ENCODE data around the gene AKAP12.

AKAP12 gene

GRCh38 chr6:151317103-151317994 is 77.6 kb downstream of the AKAP12 start:
- peaks cover 16% of the 10 kb centered on the region for H3K4me1 ChIP-seq (ENCODE audit: control insufficient read depth, insufficient read depth, low read length)
- no peak overlapping the region for H3K4me3 ChIP-seq (ENCODE audit: low read length)
- H3K9ac ChIP-seq (ENCODE audit: low read length), result no peak overlapping the region
- H3K27me3 ChIP-seq (replicated peaks; ENCODE audit: control insufficient read depth, insufficient read depth, low read length), result no peaks in the 10 kb centered on the region
- H3K9me3 ChIP-seq (ENCODE audit: control insufficient read depth, low read length), result no peaks in the 10 kb centered on the region
- DNase-seq (ENCODE audit: low read depth), result peak; percentile 82
- no peaks in the 10 kb centered on the region for H3K36me3 ChIP-seq (ENCODE audit: control insufficient read depth, insufficient read depth, low read length, severe bottlenecking)

GRCh38 chr6:151317995-151318365 is 78.2 kb downstream of the AKAP12 start:
- Histone ChIP-seq H3K9ac (ENCODE audit: low read length) (no peak overlapping the region), H3K27me3 (replicated peaks; ENCODE audit: control insufficient read depth, insufficient read depth, low read length) (no peaks in the 10 kb centered on the region), H3K36me3 (ENCODE audit: control insufficient read depth, insufficient read depth, low read length, severe bottlenecking) (no peaks in the 10 kb centered on the region), H3K9me3 (ENCODE audit: control insufficient read depth, low read length) (no peaks in the 10 kb centered on the region), H3K4me1 (ENCODE audit: control insufficient read depth, insufficient read depth, low read length) (peaks cover 15% of the 10 kb centered on the region), H3K4me3 (ENCODE audit: low read length) (no peak overlapping the region)
- no peak for DNase-seq (ENCODE audit: low read depth)

GRCh38 chr6:151320140-151320539 is 80.4 kb downstream of the AKAP12 start:
- H3K4me3 ChIP-seq (ENCODE audit: low read length), result no peak overlapping the region
- no peak overlapping the region for H3K9ac ChIP-seq (ENCODE audit: low read length)
- H3K27me3 ChIP-seq (replicated peaks; ENCODE audit: control insufficient read depth, insufficient read depth, low read length), result no peaks in the 10 kb centered on the region
- no peaks in the 10 kb centered on the region for H3K9me3 ChIP-seq (ENCODE audit: control insufficient read depth, low read length)
- peaks cover 24% of the 10 kb centered on the region for H3K4me1 ChIP-seq (ENCODE audit: control insufficient read depth, insufficient read depth, low read length)
- DNase-seq (ENCODE audit: low read depth), result no peak
- no peaks in the 10 kb centered on the region for H3K36me3 ChIP-seq (ENCODE audit: control insufficient read depth, insufficient read depth, low read length, severe bottlenecking)

GRCh38 chr6:151321438-151321837 is 81.7 kb downstream of the AKAP12 start:
- Histone ChIP-seq H3K4me3 (ENCODE audit: low read length) (no peak overlapping the region), H3K27me3 (replicated peaks; ENCODE audit: control insufficient read depth, insufficient read depth, low read length) (no peaks in the 10 kb centered on the region), H3K36me3 (ENCODE audit: control insufficient read depth, insufficient read depth, low read length, severe bottlenecking) (no peaks in the 10 kb centered on the region), H3K4me1 (ENCODE audit: control insufficient read depth, insufficient read depth, low read length) (peaks cover 33% of the 10 kb centered on the region), H3K9ac (ENCODE audit: low read length) (no peak overlapping the region), H3K9me3 (ENCODE audit: control insufficient read depth, low read length) (no peaks in the 10 kb centered on the region)
- no peak for DNase-seq (ENCODE audit: low read depth)

- H3K4me3 ChIP-seq (ENCODE audit: low read length), result no peak overlapping the region
- no peaks in the 10 kb centered on the region for H3K36me3 ChIP-seq (ENCODE audit: control insufficient read depth, insufficient read depth, low read length, severe bottlenecking)
- peaks cover 28% of the 10 kb centered on the region for H3K4me1 ChIP-seq (ENCODE audit: control insufficient read depth, insufficient read depth, low read length)
- no peak overlapping the region for H3K9ac ChIP-seq (ENCODE audit: low read length)
- no peak for DNase-seq (ENCODE audit: low read depth)
- no peaks in the 10 kb centered on the region for H3K9me3 ChIP-seq (ENCODE audit: control insufficient read depth, low read length)
- no peaks in the 10 kb centered on the region for H3K27me3 ChIP-seq (replicated peaks; ENCODE audit: control insufficient read depth, insufficient read depth, low read length)
Observed at GRCh38 chr6:151322570-151322969, 82.8 kb downstream of the AKAP12 start.

GRCh38 chr6:151323791-151324487 is 84.2 kb downstream of the AKAP12 start:
- Histone ChIP-seq H3K9ac (ENCODE audit: low read length) (peak overlapping the region; percentile 80), H3K4me1 (ENCODE audit: control insufficient read depth, insufficient read depth, low read length) (peaks cover 24% of the 10 kb centered on the region), H3K36me3 (ENCODE audit: control insufficient read depth, insufficient read depth, low read length, severe bottlenecking) (no peaks in the 10 kb centered on the region), H3K9me3 (ENCODE audit: control insufficient read depth, low read length) (no peaks in the 10 kb centered on the region), H3K27me3 (replicated peaks; ENCODE audit: control insufficient read depth, insufficient read depth, low read length) (no peaks in the 10 kb centered on the region), H3K4me3 (ENCODE audit: low read length) (no peak overlapping the region)
- peak; percentile 91 for DNase-seq (ENCODE audit: low read depth)

- Histone ChIP-seq H3K36me3 (ENCODE audit: control insufficient read depth, insufficient read depth, low read length, severe bottlenecking) (no peaks in the 10 kb centered on the region), H3K27me3 (replicated peaks; ENCODE audit: control insufficient read depth, insufficient read depth, low read length) (no peaks in the 10 kb centered on the region), H3K9ac (ENCODE audit: low read length) (peak overlapping the region; percentile 80), H3K4me1 (ENCODE audit: control insufficient read depth, insufficient read depth, low read length) (peaks cover 24% of the 10 kb centered on the region), H3K4me3 (ENCODE audit: low read length) (no peak overlapping the region), H3K9me3 (ENCODE audit: control insufficient read depth, low read length) (no peaks in the 10 kb centered on the region)
- DNase-seq (ENCODE audit: low read depth), result no peak
Observed at GRCh38 chr6:151324488-151324825, 84.7 kb downstream of the AKAP12 start.

GRCh38 chr6:151325075-151326050 is 85.6 kb downstream of the AKAP12 start:
- Histone ChIP-seq H3K4me1 (ENCODE audit: control insufficient read depth, insufficient read depth, low read length) (peaks cover 27% of the 10 kb centered on the region), H3K27me3 (replicated peaks; ENCODE audit: control insufficient read depth, insufficient read depth, low read length) (no peaks in the 10 kb centered on the region), H3K36me3 (ENCODE audit: control insufficient read depth, insufficient read depth, low read length, severe bottlenecking) (no peaks in the 10 kb centered on the region), H3K9ac (ENCODE audit: low read length) (peak overlapping the region; percentile 80), H3K9me3 (ENCODE audit: control insufficient read depth, low read length) (no peaks in the 10 kb centered on the region), H3K4me3 (ENCODE audit: low read length) (peak overlapping the region; percentile 85)
- DNase-seq (ENCODE audit: low read depth), result peak; percentile 85

GRCh38 chr6:151326116-151326825 is 86.5 kb downstream of the AKAP12 start:
- Histone ChIP-seq H3K9ac (ENCODE audit: low read length) (peak overlapping the region; percentile 80), H3K4me1 (ENCODE audit: control insufficient read depth, insufficient read depth, low read length) (peaks cover 32% of the 10 kb centered on the region), H3K4me3 (ENCODE audit: low read length) (peak overlapping the region; percentile 85), H3K9me3 (ENCODE audit: control insufficient read depth, low read length) (no peaks in the 10 kb centered on the region), H3K27me3 (replicated peaks; ENCODE audit: control insufficient read depth, insufficient read depth, low read length) (no peaks in the 10 kb centered on the region), H3K36me3 (ENCODE audit: control insufficient read depth, insufficient read depth, low read length, severe bottlenecking) (no peaks in the 10 kb centered on the region)
- DNase-seq (ENCODE audit: low read depth), result peak; percentile 24

GRCh38 chr6:151327101-151327500 is 87.3 kb downstream of the AKAP12 start:
- H3K27me3 ChIP-seq (replicated peaks; ENCODE audit: control insufficient read depth, insufficient read depth, low read length), result no peaks in the 10 kb centered on the region
- H3K9ac ChIP-seq (ENCODE audit: low read length), result no peak overlapping the region
- no peak overlapping the region for H3K4me3 ChIP-seq (ENCODE audit: low read length)
- DNase-seq (ENCODE audit: low read depth), result no peak
- H3K36me3 ChIP-seq (ENCODE audit: control insufficient read depth, insufficient read depth, low read length, severe bottlenecking), result no peaks in the 10 kb centered on the region
- H3K9me3 ChIP-seq (ENCODE audit: control insufficient read depth, low read length), result no peaks in the 10 kb centered on the region
- peaks cover 32% of the 10 kb centered on the region for H3K4me1 ChIP-seq (ENCODE audit: control insufficient read depth, insufficient read depth, low read length)

All from adipocyte (in vitro differentiated cells).